HEK293T (cell line): Measurements from ENCODE around the gene NOSTRIN.
"Not testable (repeated sequence)": the region's sequence is repeated elsewhere in the genome, so short reads cannot be mapped to it uniquely, and the experiment has no call there.

Source experiments
- CTCF ChIA-PET: fragments of 350-600 bp; formaldehyde crosslinking; extraction: SDS; loops from one replicate; lab custom pipeline; 2021; ENCODE audit warnings: antibody characterized with exemption, inconsistent platforms; lab: Yijun Ruan, JAX
- POLR2A ChIA-PET: fragments of 350-600 bp; formaldehyde crosslinking; extraction: SDS; loops from one replicate; lab custom pipeline; 2020; ENCODE audit warnings: antibody characterized with exemption, inconsistent platforms; lab: Yijun Ruan, JAX
- DNase-seq: peaks from one replicate; pipeline ENCODE4 v3.0.0; 2012; ENCODE audit warnings: mixed read lengths; ENCODE audit errors: extremely low spot score
- ARNT ChIP-seq: fragments of 450-650 bp; IDR thresholded peaks from 2 replicates; pipeline ENCODE4 v1.6.1; 2017; ENCODE audit warnings: mild to moderate bottlenecking
- BHLHE40 ChIP-seq: fragments of 450-650 bp; IDR thresholded peaks from 2 replicates; pipeline ENCODE4 v1.6.1; 2016; ENCODE audit warnings: mild to moderate bottlenecking, moderate library complexity, borderline replicate concordance
- CTBP1 ChIP-seq: fragments of 450-650 bp; IDR thresholded peaks from 2 replicates; pipeline ENCODE4 v1.6.1; 2016; ENCODE audit warnings: borderline replicate concordance
- ELF4 ChIP-seq: fragments of 450-650 bp; IDR thresholded peaks from 2 replicates; pipeline ENCODE4 v1.6.1; 2017; ENCODE audit warnings: antibody characterized with exemption
- FOXA1 ChIP-seq: fragments of 450-650 bp; IDR thresholded peaks from 2 replicates; pipeline ENCODE4 v1.6.1; 2016; ENCODE audit warnings: mild to moderate bottlenecking
- FOXK2 ChIP-seq: fragments of 450-650 bp; IDR thresholded peaks from 2 replicates; pipeline ENCODE4 v1.6.1; 2016; ENCODE audit warnings: mild to moderate bottlenecking
- FOXM1 ChIP-seq: fragments of 450-650 bp; IDR thresholded peaks from 2 replicates; pipeline ENCODE4 v1.6.1; 2017; ENCODE audit warnings: mild to moderate bottlenecking, borderline replicate concordance
- HDGF ChIP-seq: fragments of 450-650 bp; IDR thresholded peaks from 2 replicates; pipeline ENCODE4 v1.6.1; 2017; ENCODE audit warnings: antibody characterized with exemption, borderline replicate concordance
- L3MBTL2 ChIP-seq: fragments of 450-650 bp; conservative IDR thresholded peaks from 2 replicates; pipeline ENCODE4 v1.6.1; 2016; ENCODE audit warnings: mild to moderate bottlenecking
- LEF1 ChIP-seq: fragments of 450-650 bp; IDR thresholded peaks from 2 replicates; pipeline ENCODE4 v1.6.1; 2017; ENCODE audit warnings: mild to moderate bottlenecking, borderline replicate concordance
- NFRKB ChIP-seq: fragments of 450-650 bp; IDR thresholded peaks from 2 replicates; pipeline ENCODE4 v1.6.1; 2016; ENCODE audit warnings: mild to moderate bottlenecking, moderate library complexity
- SP1 ChIP-seq: fragments of 450-650 bp; IDR thresholded peaks from 2 replicates; pipeline ENCODE4 v1.6.1; 2017
- SUZ12 ChIP-seq: fragments of 450-650 bp; IDR thresholded peaks from 2 replicates; pipeline ENCODE4 v1.6.1; 2016; ENCODE audit warnings: mild to moderate bottlenecking
- TARDBP ChIP-seq: fragments of 450-650 bp; IDR thresholded peaks from 2 replicates; pipeline ENCODE4 v1.6.1; 2016
- ZNF384 ChIP-seq: fragments of 450-650 bp; IDR thresholded peaks from 2 replicates; pipeline ENCODE4 v1.6.1; 2016
- TF ChIP-seq, protein P1 (sequence below): fragments of 450-650 bp; IDR thresholded peaks from 2 replicates; pipeline ENCODE4 v1.6.1; 2016

The NOSTRIN gene

DNA sequence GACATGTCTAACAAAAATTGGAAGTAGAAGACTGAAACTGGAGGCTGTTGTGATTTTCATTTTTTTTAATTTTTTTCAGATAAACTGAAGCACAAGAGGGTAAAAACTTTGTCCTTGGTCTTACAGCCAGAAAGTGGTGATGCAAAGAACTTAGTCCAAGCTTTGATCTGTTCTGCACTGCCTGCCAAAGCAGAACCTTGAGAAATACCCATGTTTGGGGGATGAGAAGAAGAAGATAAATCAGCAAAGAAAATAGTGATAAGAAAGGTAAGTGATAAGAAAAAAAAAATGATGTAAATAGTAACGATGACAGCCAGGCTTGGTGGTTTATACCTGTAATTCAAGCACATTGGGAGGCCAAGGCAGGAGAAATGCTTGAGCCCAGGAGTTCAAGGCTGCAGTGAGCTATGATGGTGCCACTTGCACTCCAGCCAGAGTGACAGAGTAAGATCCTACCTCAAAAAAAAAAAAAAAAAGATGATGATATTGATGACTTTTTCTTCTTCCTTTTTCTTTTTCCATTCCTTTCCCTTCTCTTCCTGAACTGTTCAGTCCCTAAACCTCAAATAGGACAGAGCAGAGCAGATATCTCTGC, 14.6 kb upstream of the NOSTRIN start:
- DNase-seq, result no peak
- ChIA-PET CTCF (interaction anchor here (0.7 kb wide), 1 partner anchor 123 kb away, joined by 4 read pairs; no protein-coding TSS in a partner anchor), POLR2A (no interaction called here)
- no peak for TF ChIP-seq NFRKB
- TF ChIP-seq SP1, result no peak
- TF ChIP-seq HDGF, result no peak
- TF ChIP-seq CTBP1, result no peak
- TF ChIP-seq ELF4, result no peak
- no peak for TF ChIP-seq FOXA1
- TF ChIP-seq FOXM1, result no peak
- no peak for TF ChIP-seq ZNF384
- no peak for TF ChIP-seq TARDBP
- TF ChIP-seq SUZ12, result no peak
- TF ChIP-seq FOXK2, result no peak
- no peak for TF ChIP-seq ARNT
- no peak for TF ChIP-seq L3MBTL2
- TF ChIP-seq, protein P1, sequence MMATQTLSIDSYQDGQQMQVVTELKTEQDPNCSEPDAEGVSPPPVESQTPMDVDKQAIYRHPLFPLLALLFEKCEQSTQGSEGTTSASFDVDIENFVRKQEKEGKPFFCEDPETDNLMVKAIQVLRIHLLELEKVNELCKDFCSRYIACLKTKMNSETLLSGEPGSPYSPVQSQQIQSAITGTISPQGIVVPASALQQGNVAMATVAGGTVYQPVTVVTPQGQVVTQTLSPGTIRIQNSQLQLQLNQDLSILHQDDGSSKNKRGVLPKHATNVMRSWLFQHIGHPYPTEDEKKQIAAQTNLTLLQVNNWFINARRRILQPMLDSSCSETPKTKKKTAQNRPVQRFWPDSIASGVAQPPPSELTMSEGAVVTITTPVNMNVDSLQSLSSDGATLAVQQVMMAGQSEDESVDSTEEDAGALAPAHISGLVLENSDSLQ, result no peak
- no peak for TF ChIP-seq LEF1
- no peak for TF ChIP-seq BHLHE40

GRCh38 chr2:168789776-168790175, 12.7 kb upstream of the NOSTRIN start:
- no peak for TF ChIP-seq ELF4
- TF ChIP-seq BHLHE40, result no peak
- no peak for TF ChIP-seq FOXM1
- TF ChIP-seq, protein P1, result no peak
- ChIA-PET CTCF (no interaction called here), POLR2A (no interaction called here)
- no peak for DNase-seq

GRCh38 chr2:168790226-168790902, 12.1 kb upstream of the NOSTRIN start:
- DNase-seq, result no peak
- ChIA-PET POLR2A (no interaction called here), CTCF (no interaction called here)
- no peak for TF ChIP-seq SP1
- no peak for TF ChIP-seq ELF4
- no peak for TF ChIP-seq LEF1
- TF ChIP-seq FOXM1, result no peak
- no peak for TF ChIP-seq CTBP1
- no peak for TF ChIP-seq L3MBTL2
- TF ChIP-seq ARNT, result no peak
- no peak for TF ChIP-seq FOXA1
- no peak for TF ChIP-seq BHLHE40
- no peak for TF ChIP-seq TARDBP
- no peak for TF ChIP-seq ZNF384
- TF ChIP-seq, protein P1, result no peak
- no peak for TF ChIP-seq NFRKB
- TF ChIP-seq HDGF, result no peak
- TF ChIP-seq FOXK2, result no peak

GRCh38 chr2:168791140-168791539, 11.3 kb upstream of the NOSTRIN start:
- DNase-seq, POLR2A ChIA-PET: not testable (repeated sequence)

GRCh38 chr2:168793596-168793995, 8.8 kb upstream of the NOSTRIN start:
- TF ChIP-seq SUZ12 (no peak), TARDBP (no peak), ELF4 (no peak)
- CTCF ChIA-PET, result no interaction called here
- POLR2A ChIA-PET, result no interaction called here
- DNase-seq, result no peak

More at GRCh38 chr2:168791140-168791539, 11.3 kb upstream of the NOSTRIN start:
- CTCF ChIA-PET, result not testable (repeated sequence)

- ChIA-PET CTCF (interaction anchor here (0.6 kb wide), 1 partner anchor 82 kb away, joined by 3 read pairs; no protein-coding TSS in a partner anchor), POLR2A (no interaction called here)
- DNase-seq, result no peak
- TF ChIP-seq HDGF, result no peak
- TF ChIP-seq CTBP1, result no peak
- no peak for TF ChIP-seq ELF4
- no peak for TF ChIP-seq LEF1
- TF ChIP-seq FOXK2, result no peak
- TF ChIP-seq FOXM1, result no peak
- no peak for TF ChIP-seq SUZ12
- TF ChIP-seq TARDBP, result no peak
- no peak for TF ChIP-seq ZNF384
- TF ChIP-seq L3MBTL2, result no peak
- TF ChIP-seq NFRKB, result no peak
- TF ChIP-seq, protein P1, result no peak
- TF ChIP-seq FOXA1, result no peak
- TF ChIP-seq ARNT, result no peak
These were observed 7.5 kb upstream of the NOSTRIN start for GRCh38 chr2:168794968-168795367.
